Skeletal muscle tissue (tissue), 4 donors: ENCODE measurements around the gene FITM1. TPM values are rescaled to one million over a fixed set of nuclear protein-coding genes. Genes with fewer than 3 reads are reported as not detected.

ENCODE experiments used
- H3K27ac ChIP-seq: one replicate; pipeline ENCODE4 v1.7.0; 2013; ENCODE audit warnings: mild to moderate bottlenecking, low read depth, low read length, inconsistent platforms
- H3K27me3 ChIP-seq, 3 donors: one replicate each; pipeline ENCODE4 v1.7.0; 2013; ENCODE audit warnings: low read length in 3 of 3; ENCODE audit not compliant: control insufficient read depth in 3 of 3, insufficient read depth in 3 of 3
- H3K36me3 ChIP-seq, 3 donors: one replicate each; pipeline ENCODE4 v1.7.0; 2013; ENCODE audit warnings: low read length in 3 of 3; ENCODE audit not compliant: control insufficient read depth in 3 of 3, insufficient read depth in 3 of 3
- H3K4me1 ChIP-seq, 3 donors: one replicate each; pipeline ENCODE4 v1.7.0; 2013; ENCODE audit warnings: low read length in 3 of 3, mild to moderate bottlenecking in 3 of 3; ENCODE audit not compliant: control insufficient read depth in 3 of 3, insufficient read depth in 3 of 3
- H3K4me3 ChIP-seq, 3 donors: one replicate each; pipeline ENCODE4 v1.7.0; 2013; ENCODE audit warnings: low read length in 3 of 3
- H3K9ac ChIP-seq, 3 donors: one replicate each; pipeline ENCODE4 v1.7.0; 2013; ENCODE audit warnings: low read length in 3 of 3, mild to moderate bottlenecking in 3 of 3, moderate library complexity in 2 of 3, low read depth in 1 of 3
- H3K9me3 ChIP-seq, 3 donors: one replicate each; pipeline ENCODE4 v1.7.0; 2013; ENCODE audit warnings: low read length in 3 of 3; ENCODE audit not compliant: control insufficient read depth in 3 of 3
- total RNA-seq: library from RNA; depleted of rRNA; stranded (reverse); fragments of >200 nt; gene quantifications from one replicate; pipeline ENCODE4 v1.2.3, GENCODE V29; 2014
- donor health status: Osteomylitis.

Gene FITM1
- total RNA-seq, 1 donor from 2014 or later: 172 TPM

DNA sequence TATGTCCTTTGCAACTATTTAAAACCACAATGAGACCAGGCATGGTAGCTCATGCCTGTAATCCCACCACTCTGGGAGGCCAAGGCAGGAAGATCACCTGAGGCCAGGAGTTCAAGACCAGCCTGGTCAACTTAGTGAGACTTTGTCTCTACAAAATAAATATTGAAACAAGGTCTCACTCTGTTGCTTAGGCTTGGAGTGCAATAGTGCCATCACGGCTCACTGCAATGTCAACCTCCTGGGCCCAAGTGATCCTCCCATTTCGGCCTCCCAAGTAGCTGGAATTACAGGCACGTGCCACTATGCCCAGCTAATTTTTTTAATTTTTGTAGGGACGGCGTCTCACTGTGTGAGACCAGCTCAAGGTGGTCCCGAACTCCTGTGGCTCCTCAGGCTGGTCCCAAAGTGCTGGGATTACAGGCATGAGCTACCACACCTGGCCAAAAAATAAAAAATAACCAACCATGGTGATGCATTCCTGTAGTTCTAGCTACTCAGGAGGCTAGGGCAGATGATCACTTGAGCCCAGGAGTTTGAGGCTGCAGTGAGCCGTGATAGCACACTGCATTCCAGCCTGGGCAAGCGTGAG is 955 bp upstream of the FITM1 start:
- Histone ChIP-seq H3K4me1 (peaks cover 24 to 31% (median 27%) of the 10 kb centered on the region in 3 donors), H3K4me3 (no peak overlapping the region), H3K36me3 (peaks cover 0 to 9% (median 0%) of the 10 kb centered on the region in 3 donors), H3K9ac (no peak overlapping the region), H3K9me3 (no peaks in the 10 kb centered on the region), H3K27me3 (no peaks in the 10 kb centered on the region), H3K27ac (no peak overlapping the region)

DNA sequence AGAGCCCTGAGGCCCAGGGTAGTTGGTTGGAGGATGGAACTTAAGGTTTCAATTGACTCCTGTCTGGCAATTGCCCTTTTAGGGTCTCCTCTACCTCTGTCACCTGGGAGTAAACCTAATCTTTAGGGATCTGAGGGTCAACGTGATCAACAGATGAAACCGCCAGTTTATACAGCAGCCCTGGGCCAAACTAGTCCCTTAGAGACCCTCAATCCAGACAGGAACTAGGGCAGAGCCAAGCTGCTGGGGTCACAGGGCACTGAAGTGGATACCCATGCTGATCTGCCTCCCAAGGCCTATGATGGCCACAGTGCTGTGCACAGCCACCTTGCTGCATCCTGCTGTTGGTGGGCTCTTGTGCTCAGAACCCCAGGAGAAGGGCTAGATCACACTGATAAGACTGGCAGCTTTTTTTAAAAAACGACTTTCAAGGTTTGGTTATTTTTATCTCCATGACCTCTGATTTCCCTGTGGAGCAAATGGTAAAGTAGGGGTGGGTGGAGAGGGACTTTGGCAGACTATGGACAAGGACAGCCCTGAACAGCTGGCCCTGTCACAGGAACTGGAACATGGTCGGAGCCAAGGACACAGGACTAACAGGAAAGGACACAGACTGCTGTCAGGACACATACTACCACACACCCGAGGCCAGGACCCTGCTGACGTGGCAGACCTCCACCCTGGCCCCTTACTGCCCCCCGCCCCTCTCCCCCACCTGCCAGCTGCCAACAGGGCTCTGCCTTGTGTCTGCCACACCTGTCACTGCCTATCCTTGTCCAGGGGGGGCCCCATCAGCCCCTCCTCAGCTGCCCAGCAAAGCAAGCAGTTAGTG is 474 bp downstream of the FITM1 start:
- H3K27me3 ChIP-seq: no peaks in the 10 kb centered on the region
- peaks cover 0 to 9% (median 0%) of the 10 kb centered on the region in 3 donors for H3K36me3 ChIP-seq
- H3K4me3 ChIP-seq: peak overlapping the region; percentile 69 to 87 (median 78)
- H3K9ac ChIP-seq: peak overlapping the region; percentile 82 to 96 (median 82)
- H3K9me3 ChIP-seq: no peaks in the 10 kb centered on the region
- peaks cover 31 to 41% (median 34%) of the 10 kb centered on the region in 3 donors for H3K4me1 ChIP-seq
- H3K27ac ChIP-seq: peak overlapping the region; percentile 96

DNA sequence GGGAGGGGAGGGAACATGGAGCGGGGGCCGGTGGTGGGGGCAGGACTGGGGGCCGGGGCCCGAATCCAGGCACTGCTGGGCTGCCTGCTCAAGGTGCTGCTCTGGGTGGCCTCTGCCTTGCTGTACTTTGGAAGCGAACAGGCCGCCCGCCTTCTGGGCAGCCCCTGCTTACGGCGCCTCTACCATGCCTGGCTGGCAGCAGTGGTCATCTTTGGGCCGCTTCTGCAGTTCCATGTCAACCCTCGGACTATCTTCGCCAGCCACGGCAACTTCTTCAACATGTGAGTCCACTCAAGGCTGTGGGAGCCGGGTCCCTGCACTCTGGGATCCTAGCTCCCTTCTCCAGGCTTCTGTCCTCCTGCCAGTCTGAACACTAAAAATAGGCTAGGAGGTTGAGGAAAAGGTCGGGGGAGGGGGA is 1.1 kb downstream of the FITM1 start:
- Histone ChIP-seq H3K27me3 (no peaks in the 10 kb centered on the region), H3K27ac (peak overlapping the region; percentile 96), H3K4me3 (peak overlapping the region; percentile 70 to 88 (median 87)), H3K4me1 (peaks cover 33 to 44% (median 37%) of the 10 kb centered on the region in 3 donors), H3K9ac (peak overlapping the region; percentile 82 to 96 (median 82)), H3K9me3 (no peaks in the 10 kb centered on the region), H3K36me3 (peaks cover 0 to 9% (median 0%) of the 10 kb centered on the region in 3 donors)

DNA sequence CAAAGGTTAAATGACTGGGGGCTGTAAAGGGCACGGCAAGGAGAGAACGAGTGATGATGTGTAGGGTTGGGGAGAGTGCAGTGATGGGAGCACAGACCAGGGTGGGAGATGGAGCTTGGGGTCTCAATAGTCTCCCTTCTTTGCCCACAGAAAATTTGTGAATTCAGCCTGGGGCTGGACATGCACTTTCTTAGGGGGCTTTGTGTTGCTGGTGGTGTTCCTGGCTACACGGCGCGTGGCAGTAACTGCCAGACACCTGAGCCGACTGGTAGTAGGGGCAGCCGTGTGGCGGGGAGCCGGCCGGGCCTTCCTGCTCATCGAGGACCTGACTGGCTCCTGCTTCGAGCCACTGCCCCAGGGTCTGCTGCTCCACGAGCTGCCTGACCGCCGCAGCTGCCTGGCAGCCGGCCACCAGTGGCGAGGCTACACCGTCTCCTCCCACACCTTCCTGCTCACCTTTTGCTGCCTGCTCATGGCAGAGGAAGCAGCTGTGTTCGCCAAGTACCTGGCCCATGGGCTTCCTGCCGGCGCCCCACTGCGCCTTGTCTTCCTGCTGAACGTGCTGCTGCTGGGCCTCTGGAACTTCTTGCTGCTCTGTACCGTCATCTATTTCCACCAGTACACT is 1.7 kb downstream of the FITM1 start:
- peaks cover 39 to 51% (median 43%) of the 10 kb centered on the region in 3 donors for H3K4me1 ChIP-seq
- H3K36me3 ChIP-seq: peaks cover 0 to 9% (median 3%) of the 10 kb centered on the region in 3 donors
- peak overlapping the region; percentile 96 for H3K27ac ChIP-seq
- H3K9ac ChIP-seq: peak overlapping the region; percentile 82 to 96 (median 82)
- H3K9me3 ChIP-seq: no peaks in the 10 kb centered on the region
- H3K27me3 ChIP-seq: no peaks in the 10 kb centered on the region
- H3K4me3 ChIP-seq: peak overlapping the region; percentile 70 to 88 (median 87)

DNA sequence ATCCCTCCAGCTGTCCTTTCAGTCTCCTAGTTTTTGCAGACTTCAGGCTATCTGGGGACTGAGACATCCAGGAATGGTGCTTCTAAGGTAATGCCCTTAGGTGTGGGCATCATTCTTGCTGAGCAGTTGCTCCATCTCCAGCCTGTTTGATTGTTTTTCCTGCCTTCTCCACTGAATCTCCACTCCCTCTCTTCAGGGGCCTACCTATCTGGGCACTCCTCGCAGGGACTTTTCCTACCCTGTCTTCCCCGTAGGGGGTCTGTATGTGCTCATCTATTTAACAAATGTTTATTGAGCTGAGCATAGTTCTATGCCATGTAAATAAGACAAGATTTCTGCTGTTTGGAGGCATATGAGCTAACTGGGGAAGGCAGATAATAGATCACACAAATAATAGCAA is 2.5 kb downstream of the FITM1 start:
- Histone ChIP-seq H3K27ac (peak overlapping the region; percentile 96), H3K4me3 (peak overlapping the region; percentile 70 to 88 (median 87)), H3K4me1 (peaks cover 46 to 59% (median 51%) of the 10 kb centered on the region in 3 donors), H3K27me3 (no peaks in the 10 kb centered on the region), H3K9ac (peak overlapping the region; percentile 82 to 96 (median 82)), H3K36me3 (peaks cover 7 to 17% (median 11%) of the 10 kb centered on the region in 3 donors), H3K9me3 (no peaks in the 10 kb centered on the region)

DNA sequence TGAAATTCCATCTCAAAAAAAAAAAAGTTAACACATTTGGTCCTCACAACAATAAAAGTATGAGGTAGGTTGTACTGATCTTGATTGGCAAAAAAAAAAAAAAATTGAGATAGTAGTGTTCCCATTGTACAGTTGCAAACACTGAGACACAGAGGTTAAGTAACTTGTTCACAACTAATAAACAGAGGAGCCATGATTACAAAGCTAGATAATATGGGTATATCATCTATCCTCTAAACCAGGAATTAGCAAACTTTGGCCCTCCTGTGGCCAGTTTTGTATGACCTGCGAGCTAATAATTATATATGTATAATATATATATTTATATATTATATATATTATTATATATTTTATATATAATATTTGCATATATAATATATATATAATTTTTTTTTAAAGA is 3.3 kb downstream of the FITM1 start:
- Histone ChIP-seq H3K27ac (no peak overlapping the region), H3K36me3 (peaks cover 14 to 24% (median 19%) of the 10 kb centered on the region in 3 donors)

DNA sequence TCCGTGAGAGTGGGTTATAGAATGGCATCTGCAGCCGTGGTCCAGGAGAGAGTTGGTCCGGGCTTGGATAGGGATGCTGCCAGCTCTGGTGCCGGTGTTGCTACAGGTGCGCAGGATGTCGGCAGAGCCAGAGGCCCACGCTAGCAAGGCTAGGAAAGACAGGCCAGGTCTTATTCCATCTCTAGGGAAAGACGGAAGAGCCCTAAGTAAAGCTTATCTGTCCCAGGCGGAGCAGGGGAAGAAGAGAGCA is 5.0 kb downstream of the FITM1 start:
- H3K36me3 ChIP-seq: peaks cover 24 to 32% (median 29%) of the 10 kb centered on the region in 3 donors
- H3K27ac ChIP-seq: peak overlapping the region; percentile 88
- H3K9me3 ChIP-seq: no peaks in the 10 kb centered on the region
- peak overlapping the region; percentile 74 to 83 (median 75) for H3K9ac ChIP-seq
- no peaks in the 10 kb centered on the region for H3K27me3 ChIP-seq
- H3K4me3 ChIP-seq: peak overlapping the region; percentile 72 to 87 (median 82)
- peaks cover 60 to 70% (median 67%) of the 10 kb centered on the region in 3 donors for H3K4me1 ChIP-seq

More for the DNA sequence above, 3.3 kb downstream of the FITM1 start:
- peaks cover 53 to 66% (median 58%) of the 10 kb centered on the region in 3 donors for H3K4me1 ChIP-seq
- no peaks in the 10 kb centered on the region for H3K9me3 ChIP-seq
- H3K9ac ChIP-seq: no peak overlapping the region
- no peaks in the 10 kb centered on the region for H3K27me3 ChIP-seq
- no peak overlapping the region for H3K4me3 ChIP-seq

DNA sequence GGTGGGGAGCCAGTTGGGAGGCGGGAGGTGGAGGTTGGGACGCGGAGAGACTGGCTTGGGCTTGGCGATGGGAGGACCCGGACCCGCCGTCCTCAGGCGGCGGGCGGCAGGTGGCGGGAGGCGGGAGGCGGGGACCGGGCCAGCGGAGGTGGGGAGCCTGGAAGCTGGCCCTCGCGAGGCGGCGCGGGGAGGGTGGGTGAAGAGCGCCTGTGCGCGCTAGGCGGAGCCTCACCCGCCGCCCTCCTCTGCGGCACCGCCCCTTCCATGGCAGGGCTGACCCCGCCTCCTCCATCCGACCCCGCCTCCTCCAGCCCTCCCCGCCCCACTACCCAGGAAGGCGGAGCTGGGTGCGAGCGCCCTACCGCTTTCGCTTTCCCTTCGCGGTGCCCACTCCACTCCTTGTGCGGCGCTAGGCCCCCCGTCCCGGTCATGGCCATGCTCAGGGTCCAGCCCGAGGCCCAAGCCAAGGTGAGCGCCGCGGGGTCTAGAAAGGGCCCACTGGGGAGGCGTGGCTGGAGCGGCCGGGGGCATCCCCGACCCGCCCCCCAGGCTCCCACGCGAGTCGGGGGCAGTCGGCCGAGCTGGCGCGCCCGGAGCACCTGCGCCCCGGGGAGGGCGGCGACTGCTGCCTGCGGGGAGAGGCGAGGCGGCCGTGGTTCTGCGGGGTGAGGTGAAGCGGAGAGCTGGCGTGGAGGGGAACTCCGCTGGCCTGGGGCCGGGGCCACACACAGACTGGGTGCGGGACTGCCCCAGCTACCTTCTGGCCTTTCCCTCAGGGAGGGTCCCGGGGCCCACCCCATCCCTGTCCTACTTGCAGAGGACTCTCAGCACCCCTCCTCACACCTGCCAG is 5.6 kb downstream of the FITM1 start, which contains the start of gene PSME1:
TSS of gene PSME1 (plus strand) at position 361 of the 850 bp plus-strand sequence. CDS start at position 430, 69 bp downstream.
- H3K27me3 ChIP-seq: no peaks in the 10 kb centered on the region
- peaks cover 56 to 71% (median 65%) of the 10 kb centered on the region in 3 donors for H3K4me1 ChIP-seq
- peak within 1 kb of the TSS; percentile 88 for H3K27ac ChIP-seq
- no peaks in the 10 kb centered on the region for H3K9me3 ChIP-seq
- peak within 1 kb of the TSS; percentile 76 to 92 (median 86) for H3K9ac ChIP-seq
- peak within 1 kb of the TSS; percentile 77 to 87 (median 82) for H3K4me3 ChIP-seq
- H3K36me3 ChIP-seq: peaks cover 24 to 32% (median 29%) of the 10 kb centered on the region in 3 donors
